Measurements from ENCODE around the gene NME4. TPM values are rescaled to one million over a fixed set of nuclear protein-coding genes. Genes with fewer than 3 reads are reported as not detected.
"Not testable (repeated sequence)": the region's sequence is repeated elsewhere in the genome, so short reads cannot be mapped to it uniquely, and the experiment has no call there.

The NME4 gene
- total RNA-seq, 1 donor from 2014 or later, result 97.2 TPM

- Histone ChIP-seq H3K27me3 (ENCODE audit: control insufficient read depth, insufficient read depth, low read length) (no peaks in the 10 kb centered on the region), H3K4me3 (ENCODE audit: low read depth, low read length) (no peak overlapping the region), H3K36me3 (ENCODE audit: control insufficient read depth, insufficient read depth, low read length) (no peaks in the 10 kb centered on the region)
- TF ChIP-seq CTCF (IDR thresholded peaks at IDR 0.05; ENCODE audit: insufficient read depth, low read length, poor library complexity, severe bottlenecking), result no peak
- DNase-seq (ENCODE audit: low read depth), result peak; percentile 32
Observed at GRCh38 chr16:383326-384051, 13.5 kb upstream of the NME4 start.

GRCh38 chr16:386641-387156, 10.3 kb upstream of the NME4 start:
- H3K27me3 ChIP-seq (ENCODE audit: control insufficient read depth, insufficient read depth, low read length), result no peaks in the 10 kb centered on the region
- no peak overlapping the region for H3K4me3 ChIP-seq (ENCODE audit: low read depth, low read length)
- no peak for DNase-seq (ENCODE audit: low read depth)
- peak; percentile 8 for TF ChIP-seq CTCF (IDR thresholded peaks at IDR 0.05; ENCODE audit: insufficient read depth, low read length, poor library complexity, severe bottlenecking)
- H3K36me3 ChIP-seq (ENCODE audit: control insufficient read depth, insufficient read depth, low read length), result no peaks in the 10 kb centered on the region

GRCh38 chr16:387761-388666, 9.0 kb upstream of the NME4 start:
- H3K27me3 ChIP-seq (ENCODE audit: control insufficient read depth, insufficient read depth, low read length); H3K4me3 ChIP-seq (ENCODE audit: low read depth, low read length); DNase-seq (ENCODE audit: low read depth); H3K36me3 ChIP-seq (ENCODE audit: control insufficient read depth, insufficient read depth, low read length): not testable (repeated sequence)

GRCh38 chr16:389352-389751, 7.6 kb upstream of the NME4 start:
- no peak for TF ChIP-seq CTCF (IDR thresholded peaks at IDR 0.05; ENCODE audit: insufficient read depth, low read length, poor library complexity, severe bottlenecking)
- no peak overlapping the region for H3K4me3 ChIP-seq (ENCODE audit: low read depth, low read length)
- H3K36me3 ChIP-seq (ENCODE audit: control insufficient read depth, insufficient read depth, low read length), result no peaks in the 10 kb centered on the region
- DNase-seq (ENCODE audit: low read depth), result no peak
- H3K27me3 ChIP-seq (ENCODE audit: control insufficient read depth, insufficient read depth, low read length), result no peaks in the 10 kb centered on the region

GRCh38 chr16:391885-392335, 5.1 kb upstream of the NME4 start:
- Histone ChIP-seq H3K36me3 (ENCODE audit: control insufficient read depth, insufficient read depth, low read length) (no peaks in the 10 kb centered on the region), H3K27me3 (ENCODE audit: control insufficient read depth, insufficient read depth, low read length) (no peaks in the 10 kb centered on the region), H3K4me3 (ENCODE audit: low read depth, low read length) (no peak overlapping the region)
- peak; percentile 92 for TF ChIP-seq CTCF (IDR thresholded peaks at IDR 0.05; ENCODE audit: insufficient read depth, low read length, poor library complexity, severe bottlenecking)
- DNase-seq (ENCODE audit: low read depth), result peak; percentile 52

GRCh38 chr16:392450-393030, 4.5 kb upstream of the NME4 start:
- Histone ChIP-seq H3K27me3 (ENCODE audit: control insufficient read depth, insufficient read depth, low read length) (no peaks in the 10 kb centered on the region), H3K36me3 (ENCODE audit: control insufficient read depth, insufficient read depth, low read length) (no peaks in the 10 kb centered on the region), H3K4me3 (ENCODE audit: low read depth, low read length) (no peak overlapping the region)
- TF ChIP-seq CTCF (IDR thresholded peaks at IDR 0.05; ENCODE audit: insufficient read depth, low read length, poor library complexity, severe bottlenecking), result no peak
- no peak for DNase-seq (ENCODE audit: low read depth)
